GM12878 (cell line): ENCODE results near the gene ADAMTS3. TPM values are rescaled to one million over a fixed set of nuclear protein-coding genes. Genes with fewer than 3 reads are reported as not detected.

Experiments
- ATAC-seq: fragments of 200-7000 bp; cut with Tn5 transposase; 3 replicates; pipeline ENCODE4 v1.9.1; 2020; ENCODE audit warnings: mild to moderate bottlenecking, moderate library complexity
- BruUV-seq: library from RNA; stranded (reverse); fragments of 400-500 nt; replicated peaks from 2 replicates; lab custom pipeline; 2021; lab: Mats Ljungman, UMichigan
- CTCF ChIA-PET: fragments of 300-600 bp; sonication (Branson Sonifier 250); formaldehyde crosslinking; extraction: SDS; loops from one replicate; lab custom pipeline; 2021; ENCODE audit warnings: inconsistent platforms; lab: Yijun Ruan, JAX
- POLR2A ChIA-PET: fragments of 350-600 bp; formaldehyde crosslinking; extraction: SDS; loops from one replicate; lab custom pipeline; 2021; ENCODE audit warnings: inconsistent platforms; lab: Charles Lee
- RAD21 ChIA-PET: fragments of 300-600 bp; sonication (Branson Sonifier 250); formaldehyde crosslinking; loops from one replicate; lab custom pipeline; 2023; ENCODE audit warnings: antibody characterized with exemption; ENCODE audit not compliant: unreplicated experiment; lab: Charles Lee
- SMC1A ChIA-PET: fragments of 300-600 bp; sonication (Branson Sonifier 250); formaldehyde crosslinking; loops from one replicate; lab custom pipeline; 2023; ENCODE audit not compliant: unreplicated experiment, uncharacterized antibody; lab: Charles Lee
- DNase-seq: peaks from one replicate; pipeline ENCODE4 v3.0.0-alpha.2; 2011; ENCODE audit warnings: low read depth, low spot score
- FAIRE-seq: peaks from 3 replicates; lab custom pipeline; 2011; peaks lifted over from hg19 to GRCh38; lab: Jason Lieb, UNC
- H2AFZ ChIP-seq: 2 replicates; pipeline ENCODE4 v1.6.0; 2011; ENCODE audit warnings: low read depth, low read length, control low read depth; ENCODE audit not compliant: control insufficient read depth
- H3K27ac ChIP-seq: 2 replicates; pipeline ENCODE4 v1.5.1; 2011; ENCODE audit warnings: control low read depth; ENCODE audit not compliant: control insufficient read depth, insufficient read depth
- H3K27me3 ChIP-seq, 2 experiments: replicated peaks in 1 of 2; 2 replicates each; pipeline versions ENCODE4 v1.6.0 to v1.6.1; 2011; ENCODE audit warnings: low read length in 1 of 2; ENCODE audit not compliant: control insufficient read depth in 2 of 2, insufficient read depth in 2 of 2
- H3K36me3 ChIP-seq, 2 experiments: 2 replicates each; pipeline ENCODE4 v1.5.1; 2011; ENCODE audit warnings: low read length in 1 of 2; ENCODE audit not compliant: control insufficient read depth in 2 of 2, insufficient read depth in 2 of 2
- H3K4me1 ChIP-seq: 2 replicates; pipeline ENCODE4 v1.6.1; 2011; ENCODE audit warnings: mild to moderate bottlenecking, low read length, moderate library complexity, mixed read lengths; ENCODE audit not compliant: control insufficient read depth, insufficient read depth
- H3K4me2 ChIP-seq: 2 replicates; pipeline ENCODE4 v1.6.0; 2011; ENCODE audit warnings: control low read depth; ENCODE audit not compliant: control insufficient read depth, insufficient read depth
- H3K4me3 ChIP-seq: fragments of 200-600 bp; sonication (generic); 2 replicates; pipeline ENCODE4 v1.5.1; 2016
- H3K79me2 ChIP-seq: 2 replicates; pipeline ENCODE4 v1.6.0; 2011; ENCODE audit warnings: low read length; ENCODE audit not compliant: control insufficient read depth, insufficient read depth
- H3K9ac ChIP-seq: 2 replicates; pipeline ENCODE4 v1.8.0; 2011; ENCODE audit warnings: low read length, control low read depth, mixed read lengths; ENCODE audit not compliant: control insufficient read depth, insufficient read depth
- H3K9me3 ChIP-seq: replicated peaks from 3 replicates; pipeline ENCODE4 v1.5.1; 2011; ENCODE audit warnings: mild to moderate bottlenecking, low read length; ENCODE audit not compliant: control insufficient read depth, insufficient read depth
- H4K20me1 ChIP-seq: 2 replicates; pipeline ENCODE4 v1.6.0; 2011; ENCODE audit not compliant: control insufficient read depth, insufficient read depth
- IRF5 ChIP-seq: fragments of 450-650 bp; IDR thresholded peaks from 2 replicates; pipeline ENCODE4 v1.6.1; 2017; ENCODE audit warnings: borderline replicate concordance
- ZBTB11 ChIP-seq: fragments of 450-650 bp; formaldehyde crosslinking; IDR thresholded peaks from 2 replicates; pipeline ENCODE4 v1.5.0; 2022; ENCODE audit warnings: mild to moderate bottlenecking, missing genetic modification characterization
- ZNF24 ChIP-seq: fragments of 450-650 bp; IDR thresholded peaks from 2 replicates; pipeline ENCODE4 v1.6.1; 2017; ENCODE audit warnings: antibody characterized with exemption, mild to moderate bottlenecking
- in situ Hi-C: fragments of 300-500 bp; cut with MboI; formaldehyde crosslinking; loops from 9 replicates; pipeline ENCODE4 v1.14.3; 2018; ENCODE audit warnings: mixed read lengths
- intact Hi-C: fragments of 100-400 bp; cut with micrococcal nuclease; formaldehyde crosslinking; loops from one replicate; pipeline ENCODE4 v1.14.2; 2022; ENCODE audit not compliant: unreplicated experiment
- polyA plus RNA-seq, 11 experiments: library from polyadenylated mRNA; depleted of rRNA in 4 of 11; unstranded in 6 of 11; stranded (reverse) in 5 of 11; fragments of >200 nt; fragmentation: Nextera tagmentation in 4 of 11; fragmentation: Illumina TruSeq in 1 of 11; extraction: Ambion mirVana in 4 of 11; extraction: Trizol in 1 of 11; gene quantifications; 1 replicate in 1 of 11; 2 replicates in 10 of 11; pipeline versions ENCODE4 v1.2.1 to v1.2.3, GENCODE V29; 2011 to 2016; ENCODE audit warnings: inconsistent platforms in 2 of 11, missing spikeins in 2 of 11, low read depth in 1 of 11
- total RNA-seq, 4 experiments: library from RNA; depleted of rRNA in 3 of 4; stranded (reverse); fragments of >200 nt in 3 of 4; fragmentation: Illumina TruSeq in 1 of 4; extraction: Trizol in 1 of 4; gene quantifications; 2 replicates each; pipeline versions ENCODE4 v1.2.1 to v1.2.3, GENCODE V29; 2013 to 2021
- TF ChIP-seq, protein P1 (sequence below): IDR thresholded peaks from 2 replicates; pipeline ENCODE4 v1.6.1; 2012; ENCODE audit warnings: low read depth, low read length, improper control_type of control experiment

ADAMTS3 gene
- total and polyA plus RNA-seq, 10 of the 15 experiments (the other 5 are each of a cell fraction or from before 2014, with no cell fraction given): under 0.01 to 0.07 (median 0.02) TPM; not detected in 6

- TF ChIP-seq, protein P1, sequence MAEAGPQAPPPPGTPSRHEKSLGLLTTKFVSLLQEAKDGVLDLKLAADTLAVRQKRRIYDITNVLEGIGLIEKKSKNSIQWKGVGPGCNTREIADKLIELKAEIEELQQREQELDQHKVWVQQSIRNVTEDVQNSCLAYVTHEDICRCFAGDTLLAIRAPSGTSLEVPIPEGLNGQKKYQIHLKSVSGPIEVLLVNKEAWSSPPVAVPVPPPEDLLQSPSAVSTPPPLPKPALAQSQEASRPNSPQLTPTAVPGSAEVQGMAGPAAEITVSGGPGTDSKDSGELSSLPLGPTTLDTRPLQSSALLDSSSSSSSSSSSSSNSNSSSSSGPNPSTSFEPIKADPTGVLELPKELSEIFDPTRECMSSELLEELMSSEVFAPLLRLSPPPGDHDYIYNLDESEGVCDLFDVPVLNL: no peak
- TF ChIP-seq IRF5 (no peak), ZBTB11 (CRISPR knock-in tag) (no peak)
- TF ChIP-seq, all 136 proteins: peak for 0
Measured at GRCh38 chr4:72318421-72319170, 250.4 kb downstream of the ADAMTS3 start (continued).

GRCh38 chr4:72314869-72315268 is 254.2 kb downstream of the ADAMTS3 start:
- intact Hi-C loops: no loop called here
- H3K27me3 ChIP-seq: no peaks in the 10 kb centered on the region
- no peak overlapping the region for H3K4me3 ChIP-seq
- no peaks in the 10 kb centered on the region for H3K4me1 ChIP-seq
- in situ Hi-C loops: loop anchor here (25.0 kb wide), 1 partner anchor 697 kb away; no protein-coding TSS in a partner anchor
- ChIA-PET RAD21 (no interaction called here), SMC1A (interaction anchor here (1.6 kb wide), 1 partner anchor 8 kb away, joined by 4 read pairs; no protein-coding TSS in a partner anchor), CTCF (interaction anchor here (0.7 to 2.5 kb wide), 2 partner anchors 12 kb away, joined by 3 to 11 read pairs; no protein-coding TSS in a partner anchor), POLR2A (no interaction called here)
- TF ChIP-seq ZNF24: no peak
- FAIRE-seq: no peak
- H3K4me2 ChIP-seq: no peak overlapping the region
- no peak for ATAC-seq
- no peaks in the 10 kb centered on the region for H4K20me1 ChIP-seq
- no peaks in the 10 kb centered on the region for H3K79me2 ChIP-seq
- no TSS peak for BruUV-seq
- no peak overlapping the region for H3K9ac ChIP-seq
- no peak for DNase-seq
- no peak overlapping the region for H3K27ac ChIP-seq
- no peaks in the 10 kb centered on the region for H3K9me3 ChIP-seq
- H3K36me3 ChIP-seq: no peaks in the 10 kb centered on the region
- H2AFZ ChIP-seq: no peak overlapping the region
